ENCODE measurements around the gene GRHL1. TPM values are rescaled to one million over a fixed set of nuclear protein-coding genes. Genes with fewer than 3 reads are reported as not detected.

The GRHL1 gene
- total and polyA plus RNA-seq, 2 of the 8 experiments (the other 6 are each of a cell fraction or from before 2014, with no cell fraction given), result 1.3 to 3.6 TPM

DNA sequence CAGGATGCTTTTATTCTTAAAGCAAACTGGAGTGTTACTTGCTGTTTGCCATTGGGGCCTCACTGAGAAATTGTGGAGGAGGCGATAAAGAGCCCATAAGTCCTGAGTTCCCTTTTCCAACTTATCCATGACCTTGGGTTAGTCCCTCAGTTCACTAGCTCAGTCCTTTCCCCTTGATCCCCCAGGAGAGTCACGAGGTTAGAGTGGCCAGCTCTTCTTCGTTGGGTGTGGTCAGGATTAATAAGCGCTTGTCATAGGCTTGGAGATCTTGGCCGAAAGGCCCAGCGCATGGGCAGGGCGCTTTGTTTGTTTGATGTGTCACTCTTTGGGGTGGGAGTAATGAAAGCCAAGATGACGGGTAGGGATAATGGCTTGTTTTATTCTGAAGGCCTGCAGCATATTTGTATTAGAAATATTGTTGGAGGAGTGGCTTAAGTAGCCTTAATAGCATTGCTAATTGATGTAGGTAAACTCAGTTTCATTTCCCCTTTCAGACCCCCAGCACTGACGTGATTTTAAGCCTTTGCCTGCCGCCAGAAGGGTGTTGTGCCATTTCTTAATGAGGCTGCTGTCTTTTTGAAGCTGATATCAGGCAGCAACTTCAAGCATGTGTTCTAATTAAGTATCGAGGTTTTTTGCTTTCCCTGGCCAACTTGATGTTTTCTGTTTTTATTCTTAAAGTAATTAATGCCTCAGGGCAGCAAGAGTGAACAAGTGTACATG lies 15.7 kb downstream of the GRHL1 start (continued):
- TF ChIP-seq RNF2 (IDR thresholded peaks at IDR 0.05; ENCODE audit: borderline replicate concordance, low read depth, low read length, missing control alignments, poor library complexity, severe bottlenecking), result no peak
- TF ChIP-seq SUZ12 (IDR thresholded peaks at IDR 0.05; ENCODE audit: low read length), result no peak
- TF ChIP-seq TAF1 (IDR thresholded peaks at IDR 0.05; ENCODE audit: low read depth, low read length), result no peak

All from H1 (cell line).